H1 (cell line): Measurements from ENCODE around the gene APPL2. TPM values are rescaled to one million over a fixed set of nuclear protein-coding genes. Genes with fewer than 3 reads are reported as not detected.

Experiments
- CTCF ChIA-PET: fragments of 300-600 bp; sonication (Branson Sonifier 250); formaldehyde crosslinking; loops from one replicate; lab custom pipeline; 2021; ENCODE audit not compliant: partially characterized antibody; lab: Charles Lee
- POLR2A ChIA-PET: fragments of 300-600 bp; sonication (Branson Sonifier 250); formaldehyde crosslinking; loops from one replicate; lab custom pipeline; 2021; ENCODE audit warnings: inconsistent platforms; ENCODE audit not compliant: partially characterized antibody; lab: Charles Lee
- DNase-seq, 2 experiments: peaks; one replicate each; pipeline versions ENCODE4 v3.0.0 to v3.0.0-alpha.2; 2010 to 2022; ENCODE audit warnings: low spot score in 2 of 2, low read depth in 1 of 2, mixed read lengths in 1 of 2
- FAIRE-seq: peaks from 2 replicates; lab custom pipeline; 2011; peaks lifted over from hg19 to GRCh38; lab: Jason Lieb, UNC
- H2AFZ ChIP-seq: 2 replicates; pipeline ENCODE4 v1.8.1; 2012; ENCODE audit warnings: low read length, inconsistent platforms
- H2AK5ac ChIP-seq: 2 replicates; pipeline ENCODE4 v1.6.1; 2013; ENCODE audit warnings: low read depth, low read length
- H2BK120ac ChIP-seq: replicated peaks from 2 replicates; pipeline ENCODE3; 2013; ENCODE audit warnings: low read depth, low read length, inconsistent platforms
- H2BK12ac ChIP-seq: 2 replicates; pipeline ENCODE4 v1.6.1; 2013; ENCODE audit warnings: low read depth, low read length
- H2BK15ac ChIP-seq: 2 replicates; pipeline ENCODE4 v1.6.1; 2013; ENCODE audit warnings: low read length
- H2BK20ac ChIP-seq: 2 replicates; pipeline ENCODE4 v1.6.1; 2013; ENCODE audit warnings: low read length
- H2BK5ac ChIP-seq: 2 replicates; pipeline ENCODE4 v1.6.1; 2013; ENCODE audit warnings: low read depth, low read length
- H3K14ac ChIP-seq: 2 replicates; pipeline ENCODE4 v1.6.1; 2013; ENCODE audit warnings: inconsistent platforms; ENCODE audit not compliant: insufficient read length
- H3K18ac ChIP-seq: 2 replicates; pipeline ENCODE4 v1.6.1; 2013; ENCODE audit warnings: low read length; ENCODE audit errors: extremely low read depth
- H3K23ac ChIP-seq: 2 replicates; pipeline ENCODE4 v1.6.1; 2013; ENCODE audit warnings: inconsistent platforms; ENCODE audit not compliant: insufficient read length
- H3K23me2 ChIP-seq: 2 replicates; pipeline ENCODE4 v1.6.1; 2013; ENCODE audit warnings: low read depth, low read length
- H3K27ac ChIP-seq: 2 replicates; pipeline ENCODE4 v1.6.1; 2011; ENCODE audit warnings: low read depth, low read length, inconsistent platforms
- H3K27me3 ChIP-seq, 4 experiments: replicated peaks in 1 of 4; 1 replicate in 1 of 4; 2 replicates in 3 of 4; pipeline versions ENCODE4 v1.6.1 to v1.8.1; 2011 to 2013; ENCODE audit warnings: low read length in 3 of 4, mild to moderate bottlenecking in 3 of 4, inconsistent platforms in 2 of 4, mixed read lengths in 2 of 4, moderate library complexity in 1 of 4; ENCODE audit not compliant: control insufficient read depth in 3 of 4, insufficient read depth in 3 of 4; ENCODE audit errors: extremely low read depth in 1 of 4
- H3K36me3 ChIP-seq, 4 experiments: 2 replicates each; pipeline versions ENCODE4 v1.6.1 to v1.8.1; 2011 to 2013; ENCODE audit warnings: mild to moderate bottlenecking in 4 of 4, low read length in 3 of 4, moderate library complexity in 2 of 4, control low read depth in 1 of 4, inconsistent platforms in 1 of 4; ENCODE audit not compliant: insufficient read depth in 4 of 4, control insufficient read depth in 2 of 4
- H3K4ac ChIP-seq: replicated peaks from 2 replicates; pipeline ENCODE3; 2013; ENCODE audit warnings: low read length, low read depth, mixed read lengths, inconsistent platforms; ENCODE audit not compliant: insufficient read length
- H3K4me1 ChIP-seq, 4 experiments: replicated peaks in 1 of 4; 1 replicate in 1 of 4; 2 replicates in 3 of 4; pipeline versions ENCODE4 v1.6.1 to v1.8.1; 2011 to 2013; ENCODE audit warnings: low read length in 3 of 4, inconsistent platforms in 2 of 4, mixed read lengths in 1 of 4; ENCODE audit not compliant: insufficient read depth in 4 of 4, control insufficient read depth in 3 of 4
- H3K4me2 ChIP-seq, 2 experiments: 2 replicates each; pipeline versions ENCODE4 v1.6.1 to v1.8.1; 2011 to 2013; ENCODE audit warnings: low read depth in 2 of 2, low read length in 2 of 2, control low read depth in 1 of 2, inconsistent platforms in 1 of 2, mild to moderate bottlenecking in 1 of 2; ENCODE audit not compliant: insufficient read depth in 1 of 2
- H3K4me3 ChIP-seq, 4 experiments: fragments of 200-600, 300-600 bp in 1 of 4; sonication (generic), shearing (Covaris generic), sonication (Bioruptor Twin) in 1 of 4; 2 replicates each; pipeline versions ENCODE4 v1.5.1 to v1.8.1; 2011 to 2016; ENCODE audit warnings: low read length in 4 of 4, low read depth in 3 of 4, control low read depth in 2 of 4, inconsistent platforms in 2 of 4, mild to moderate bottlenecking in 2 of 4, mixed read lengths in 1 of 4, moderate library complexity in 1 of 4; ENCODE audit not compliant: insufficient read depth in 2 of 4; ENCODE audit errors: extremely low read depth in 1 of 4
- H3K56ac ChIP-seq: replicated peaks from 2 replicates; pipeline ENCODE3; 2013; ENCODE audit warnings: low read depth, mild to moderate bottlenecking, mixed read lengths, low read length, inconsistent platforms; ENCODE audit not compliant: insufficient read length
- H3K79me1 ChIP-seq: 2 replicates; pipeline ENCODE4 v1.6.1; 2013; ENCODE audit warnings: low read depth, low read length, control low read depth
- H3K79me2 ChIP-seq, 2 experiments: 2 replicates each; pipeline versions ENCODE4 v1.6.1 to v1.8.1; 2012 to 2013; ENCODE audit warnings: low read length in 2 of 2, mild to moderate bottlenecking in 2 of 2, inconsistent platforms in 1 of 2; ENCODE audit not compliant: insufficient read depth in 2 of 2, control insufficient read depth in 1 of 2
- H3K9ac ChIP-seq, 4 experiments: replicated peaks in 1 of 4; 1 replicate in 1 of 4; 2 replicates in 3 of 4; pipeline versions ENCODE4 v1.6.1 to v1.8.1; 2011 to 2013; ENCODE audit warnings: low read depth in 3 of 4, low read length in 3 of 4, control low read depth in 2 of 4, mild to moderate bottlenecking in 2 of 4, moderate library complexity in 2 of 4, inconsistent platforms in 1 of 4; ENCODE audit errors: extremely low read depth in 1 of 4
- H3K9me3 ChIP-seq, 2 experiments: 2 replicates each; pipeline versions ENCODE4 v1.6.1 to v1.8.1; 2012 to 2013; ENCODE audit warnings: mild to moderate bottlenecking in 2 of 2, moderate library complexity in 2 of 2, control low read depth in 1 of 2, inconsistent platforms in 1 of 2, low read depth in 1 of 2, low read length in 1 of 2, mixed read lengths in 1 of 2; ENCODE audit not compliant: insufficient read depth in 2 of 2
- H4K20me1 ChIP-seq, 2 experiments: replicated peaks in 1 of 2; 2 replicates each; pipeline versions ENCODE3 to v1.8.1; 2011 to 2013; ENCODE audit warnings: inconsistent platforms in 2 of 2, low read length in 2 of 2, mild to moderate bottlenecking in 1 of 2; ENCODE audit not compliant: insufficient read depth in 2 of 2, control insufficient read depth in 1 of 2
- H4K5ac ChIP-seq: 2 replicates; pipeline ENCODE4 v1.6.1; 2013; ENCODE audit warnings: low read length, low read depth, mixed read lengths, inconsistent platforms; ENCODE audit not compliant: insufficient read length
- H4K8ac ChIP-seq: 2 replicates; pipeline ENCODE4 v1.8.0; 2013; ENCODE audit warnings: mild to moderate bottlenecking, moderate library complexity, low read length, inconsistent platforms; ENCODE audit not compliant: insufficient read depth; ENCODE audit errors: extremely low read depth
- H4K91ac ChIP-seq: replicated peaks from 2 replicates; pipeline ENCODE3; 2013; ENCODE audit warnings: low read length, mixed read lengths, inconsistent platforms; ENCODE audit not compliant: insufficient read length
- ATF2 ChIP-seq: IDR thresholded peaks from 2 replicates; pipeline ENCODE4 v1.6.1; 2012; ENCODE audit warnings: low read length, inconsistent platforms
- BACH1 ChIP-seq: IDR thresholded peaks from 2 replicates; pipeline ENCODE4 v1.6.1; 2012; ENCODE audit warnings: low read length, improper control_type of control experiment
- CHD2 ChIP-seq: IDR thresholded peaks from 2 replicates; pipeline ENCODE4 v1.6.1; 2012; ENCODE audit warnings: low read length, improper control_type of control experiment
- CTBP2 ChIP-seq: IDR thresholded peaks from 2 replicates; pipeline ENCODE4 v1.7.0; 2011; ENCODE audit warnings: borderline replicate concordance, mild to moderate bottlenecking, moderate library complexity, mixed read lengths, low read length; ENCODE audit not compliant: insufficient read depth, insufficient read length
- GABPA ChIP-seq: IDR thresholded peaks from 2 replicates; pipeline ENCODE4 v1.6.1; 2011; ENCODE audit warnings: mild to moderate bottlenecking, low read length, moderate library complexity, borderline replicate concordance; ENCODE audit not compliant: insufficient read depth
- GTF2F1 ChIP-seq: IDR thresholded peaks from 2 replicates; pipeline ENCODE4 v1.6.1; 2012; ENCODE audit warnings: low read depth, low read length, improper control_type of control experiment, borderline replicate concordance
- JUN ChIP-seq: IDR thresholded peaks from 2 replicates; pipeline ENCODE4 v1.6.1; 2011; ENCODE audit warnings: low read depth, mild to moderate bottlenecking, improper control_type of control experiment, low read length
- KDM1A ChIP-seq: fragments of 200-600, 300-600 bp; sonication (generic); IDR thresholded peaks from 2 replicates; pipeline ENCODE4 v1.7.1; 2016; ENCODE audit warnings: mild to moderate bottlenecking, low read length, borderline replicate concordance
- KDM5A ChIP-seq: fragments of 200-600 bp; IDR thresholded peaks from 2 replicates; pipeline ENCODE4 v1.7.1; 2012; ENCODE audit warnings: mild to moderate bottlenecking, low read length, inconsistent platforms, mixed read lengths
- RXRA ChIP-seq: IDR thresholded peaks from 2 replicates; pipeline ENCODE4 v1.6.1; 2011; ENCODE audit warnings: low read depth, mild to moderate bottlenecking, low read length, moderate library complexity; ENCODE audit not compliant: insufficient read depth
- SIRT6 ChIP-seq: IDR thresholded peaks from one replicate; pipeline ENCODE4 v1.7.1; 2012; ENCODE audit warnings: low read length, inconsistent platforms
- SIX5 ChIP-seq: IDR thresholded peaks from 2 replicates; pipeline ENCODE4 v1.6.1; 2011; ENCODE audit warnings: mild to moderate bottlenecking, low read depth, low read length
- SP4 ChIP-seq: IDR thresholded peaks from 2 replicates; pipeline ENCODE4 v1.6.1; 2012; ENCODE audit warnings: low read length, inconsistent platforms
- TEAD4 ChIP-seq: IDR thresholded peaks from 2 replicates; pipeline ENCODE4 v1.6.1; 2012; ENCODE audit warnings: low read depth, low read length, inconsistent platforms, mixed read lengths
- WGBS, 2 experiments: shearing (Covaris generic) in 1 of 2; methylation state at CpG; one replicate each; pipeline versions ENCODE4 v1.1.6 to v1.1.7; 2013 to 2015; ENCODE audit warnings: low lambda C conversion rate in 2 of 2, mixed read lengths in 2 of 2, inconsistent platforms in 1 of 2, low coverage in 1 of 2, missing lambda C conversion rate in 1 of 2; ENCODE audit not compliant: insufficient replicate concordance in 2 of 2, insufficient coverage in 1 of 2, insufficient read length in 1 of 2; ENCODE audit errors: extremely low coverage in 1 of 2, missing lambda C conversion rate in 1 of 2; 5-methylcytosine and 5-hydroxymethylcytosine counted together
- polyA plus RNA-seq, 7 experiments: library from polyadenylated mRNA; depleted of rRNA in 3 of 7; stranded (reverse) in 5 of 7; unstranded in 2 of 7; fragments of >200 nt in 5 of 7; fragments of 200-250 nt in 2 of 7; gene quantifications; 1 replicate in 5 of 7; 2 replicates in 1 of 7; 4 replicates in 1 of 7; pipeline versions ENCODE4 v1.2.1 to v1.2.3, GENCODE V29; 2011 to 2013; ENCODE audit warnings: missing spikeins in 2 of 7, mixed read lengths in 2 of 7
- total RNA-seq: library from RNA; stranded (reverse); fragmentation: NEBNext Ultra II Directional; extraction: Animal tissue kit (Norgen Biotek cat#: 25700); gene quantifications from 2 replicates; pipeline ENCODE4 v1.2.1, GENCODE V29; 2021

APPL2 gene
- total and polyA plus RNA-seq, 2 of the 8 experiments (the other 6 are each of a cell fraction or from before 2014, with no cell fraction given): 8.9 to 22.9 TPM

GRCh38 chr12:105204127-105204526 lies 31.8 kb downstream of the APPL2 start:
- H3K36me3 ChIP-seq: peaks cover 0 to 12% (median 5%) of the 10 kb centered on the region in 4 experiments; a peak in 3 of 8 replicates
- POLR2A ChIA-PET: no interaction called here
- no peak overlapping the region for H4K91ac ChIP-seq
- TF ChIP-seq BACH1 (no peak), SIRT6 (no peak), SIX5 (no peak), GTF2F1 (no peak), SP4 (no peak), CHD2 (no peak), KDM1A (no peak), RXRA (no peak), JUN (no peak), ATF2 (no peak), KDM5A (no peak), TEAD4 (no peak), GABPA (no peak), CTBP2 (no peak)

More at GRCh38 chr12:105204127-105204526, 31.8 kb downstream of the APPL2 start:
- no peaks in the 10 kb centered on the region for H3K27me3 ChIP-seq
- H4K8ac ChIP-seq: no peak overlapping the region
- no peak overlapping the region for H2BK15ac ChIP-seq
- no peak overlapping the region for H2BK12ac ChIP-seq
- H3K9me3 ChIP-seq: no peaks in the 10 kb centered on the region
- FAIRE-seq (no peak), DNase-seq (no peak)
- 89% methylated on average over 8 of the region's 8 CpGs; no CpG with 5 or more reads in 1 of the 2 experiments for WGBS, 2 experiments
- peaks cover 0 to 1% of the 10 kb centered on the region in 2 experiments for H4K20me1 ChIP-seq
- no peak overlapping the region for H2AK5ac ChIP-seq
- no peak overlapping the region for H3K56ac ChIP-seq
- no peak overlapping the region for H4K5ac ChIP-seq
- H3K9ac ChIP-seq: no peak overlapping the region
- no peaks in the 10 kb centered on the region for H3K79me1 ChIP-seq
- no peak overlapping the region for H2BK20ac ChIP-seq
- no peak overlapping the region for H3K4ac ChIP-seq
- no peaks in the 10 kb centered on the region for H3K79me2 ChIP-seq
- H3K27ac ChIP-seq: no peak overlapping the region
- no peak overlapping the region for H3K23ac ChIP-seq
- no peak overlapping the region for H2AFZ ChIP-seq
- no peak overlapping the region for H3K4me2 ChIP-seq
- no peaks in the 10 kb centered on the region for H3K23me2 ChIP-seq
- no peak overlapping the region for H2BK5ac ChIP-seq
- CTCF ChIA-PET: no interaction called here
- H3K18ac ChIP-seq: no peak overlapping the region
- no peak overlapping the region for H3K4me3 ChIP-seq
- no peak overlapping the region for H2BK120ac ChIP-seq
- H3K4me1 ChIP-seq: no peaks in the 10 kb centered on the region; a peak in 2 of 7 replicates
- H3K14ac ChIP-seq: no peak overlapping the region
